Urinary bladder (tissue), 4 donors: Measurements from ENCODE around the gene SKAP1. TPM values are rescaled to one million over a fixed set of nuclear protein-coding genes. Genes with fewer than 3 reads are reported as not detected.

ENCODE experiments used
- DNase-seq: peaks from one replicate; pipeline ENCODE4 v3.0.0-alpha.2; 2015; ENCODE audit errors: extremely low spot score
- H3K27ac ChIP-seq: one replicate; pipeline ENCODE4 v1.5.1; 2013; ENCODE audit warnings: low read depth, mild to moderate bottlenecking, moderate library complexity
- H3K36me3 ChIP-seq: one replicate; pipeline ENCODE4 v1.6.1; 2013; ENCODE audit warnings: mild to moderate bottlenecking, moderate library complexity; ENCODE audit not compliant: insufficient read depth
- H3K4me1 ChIP-seq: one replicate; pipeline ENCODE4 v1.6.1; 2013; ENCODE audit warnings: mild to moderate bottlenecking, moderate library complexity; ENCODE audit not compliant: insufficient read depth
- H3K4me3 ChIP-seq: one replicate; pipeline ENCODE4 v1.5.1; 2013; ENCODE audit warnings: low read depth, low read length
- WGBS: extraction: QIAGEN DNeasy Blood & Tissue Kit; methylation state at CpG from one replicate; pipeline ENCODE4 v1.1.7; 2013; 5-methylcytosine and 5-hydroxymethylcytosine counted together
- polyA plus RNA-seq: library from polyadenylated mRNA; stranded (reverse); fragments of 200-250 nt; gene quantifications from one replicate; pipeline ENCODE4 v1.2.3, GENCODE V29; 2013
- total RNA-seq: library from RNA; depleted of rRNA; stranded (reverse); fragments of >200 nt; gene quantifications from one replicate; pipeline ENCODE4 v1.2.3, GENCODE V29; 2014
- donor health status: healthy with polysubstance abuse.
- donor health status: healthy.

SKAP1 gene
- total and polyA plus RNA-seq, 2 donors: 1.7 to 2.1 TPM

DNA sequence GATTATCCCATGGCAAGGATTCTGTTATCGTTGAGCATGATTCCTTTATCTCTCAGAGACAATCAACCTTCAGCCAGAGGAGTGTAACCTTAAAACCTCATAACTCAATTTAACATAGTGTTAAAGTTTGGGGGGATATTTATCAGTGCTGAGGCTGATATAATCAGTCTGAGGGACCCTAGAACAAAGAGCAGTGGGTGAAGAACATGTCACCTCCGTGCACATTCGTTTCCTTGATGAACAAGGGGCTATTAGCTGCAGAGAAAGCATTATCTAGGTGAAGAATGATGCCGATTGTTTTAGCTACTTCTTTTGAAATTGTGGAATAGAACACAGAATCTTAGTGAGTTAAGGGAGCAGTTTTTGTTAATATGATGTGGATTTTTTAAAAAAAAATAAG is 99.1 kb downstream of the SKAP1 start:
- 55% methylated on average over 4 of the region's 4 CpGs for WGBS
- DNase-seq: no peak
- Histone ChIP-seq H3K4me1 (no peaks in the 10 kb centered on the region), H3K36me3 (no peaks in the 10 kb centered on the region), H3K27ac (no peak overlapping the region), H3K4me3 (no peak overlapping the region)

GRCh38 chr17:48330421-48330820 is 99.6 kb downstream of the SKAP1 start:
- no peaks in the 10 kb centered on the region for H3K4me1 ChIP-seq
- no peaks in the 10 kb centered on the region for H3K36me3 ChIP-seq
- H3K27ac ChIP-seq: no peak overlapping the region
- H3K4me3 ChIP-seq: no peak overlapping the region
- DNase-seq: no peak
- WGBS: 48% methylated on average over 3 of the region's 3 CpGs

DNA sequence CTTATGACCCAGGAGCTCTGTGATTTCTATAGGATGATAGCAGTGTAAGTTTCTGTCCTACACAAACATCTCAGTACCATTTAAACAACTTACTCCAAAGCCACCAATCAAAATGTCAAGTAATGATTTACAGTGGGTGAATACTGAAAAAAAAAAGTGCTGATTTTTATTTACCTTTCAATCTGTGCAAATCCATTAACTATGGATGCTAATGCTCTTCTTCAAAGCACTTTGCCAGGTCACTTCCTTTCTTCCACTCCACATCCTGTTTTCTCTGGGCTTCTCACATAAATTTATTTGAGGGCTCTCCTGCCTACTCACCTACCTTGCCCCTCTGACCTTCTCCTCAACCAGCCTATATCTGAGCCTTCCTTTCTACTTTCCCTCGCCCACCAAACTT is 101.6 kb downstream of the SKAP1 start:
- no peak overlapping the region for H3K4me3 ChIP-seq
- H3K4me1 ChIP-seq: no peaks in the 10 kb centered on the region
- no peak overlapping the region for H3K27ac ChIP-seq
- DNase-seq: no peak
- 59% methylated on average over 1 of the region's 1 CpG for WGBS
- no peaks in the 10 kb centered on the region for H3K36me3 ChIP-seq

DNA sequence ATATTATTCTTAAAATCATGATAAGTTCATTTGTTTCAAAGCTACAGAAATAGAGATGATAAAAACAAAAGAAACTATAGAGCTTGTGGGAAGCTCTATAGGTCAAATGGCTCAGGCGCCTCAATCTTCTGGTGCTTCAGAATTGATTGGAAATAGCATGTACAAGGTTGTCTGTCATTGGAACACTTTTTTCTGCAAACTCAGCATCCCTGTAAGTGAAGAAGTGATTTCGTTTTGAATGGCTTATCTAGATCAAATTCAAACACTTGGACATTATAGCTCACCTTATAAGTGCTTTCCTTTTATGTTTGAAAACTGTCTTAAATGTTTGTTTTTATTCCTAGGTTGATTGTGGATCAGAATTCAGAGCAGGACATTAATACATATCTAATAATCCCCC is 103.7 kb downstream of the SKAP1 start:
- H3K4me3 ChIP-seq: no peak overlapping the region
- H3K4me1 ChIP-seq: no peaks in the 10 kb centered on the region
- no peak for DNase-seq
- H3K27ac ChIP-seq: no peak overlapping the region
- H3K36me3 ChIP-seq: no peaks in the 10 kb centered on the region
- 66% methylated on average over 2 of the region's 2 CpGs for WGBS

- DNase-seq: no peak
Measured at GRCh38 chr17:48322060-48322459, 108.0 kb downstream of the SKAP1 start.

DNA sequence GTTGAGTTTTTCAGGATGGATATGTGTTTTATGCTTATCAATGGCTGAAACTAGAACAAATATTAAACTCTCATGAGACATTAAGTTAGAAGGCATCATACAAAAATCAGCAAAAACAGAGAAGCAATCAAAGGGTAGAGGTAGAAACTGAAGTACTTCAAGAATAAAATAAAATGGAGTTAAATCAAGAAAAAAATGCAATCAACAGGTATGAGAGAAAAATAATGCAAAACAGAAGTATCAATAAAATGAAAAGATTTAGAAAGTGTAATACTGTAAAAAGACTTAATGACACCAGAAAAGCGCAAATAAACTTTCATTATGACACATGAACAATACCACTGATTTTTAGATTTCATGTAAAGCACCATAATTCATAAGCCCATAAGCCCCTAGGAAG is 112.3 kb downstream of the SKAP1 start:
- 99% methylated on average over 1 of the region's 1 CpG for WGBS
- Histone ChIP-seq H3K4me1 (no peaks in the 10 kb centered on the region), H3K4me3 (no peak overlapping the region), H3K27ac (no peak overlapping the region), H3K36me3 (no peaks in the 10 kb centered on the region)
- no peak for DNase-seq

More at GRCh38 chr17:48322060-48322459, 108.0 kb downstream of the SKAP1 start:
- H3K27ac ChIP-seq: no peak overlapping the region
- no peaks in the 10 kb centered on the region for H3K36me3 ChIP-seq
- H3K4me1 ChIP-seq: no peaks in the 10 kb centered on the region
- H3K4me3 ChIP-seq: no peak overlapping the region

DNA sequence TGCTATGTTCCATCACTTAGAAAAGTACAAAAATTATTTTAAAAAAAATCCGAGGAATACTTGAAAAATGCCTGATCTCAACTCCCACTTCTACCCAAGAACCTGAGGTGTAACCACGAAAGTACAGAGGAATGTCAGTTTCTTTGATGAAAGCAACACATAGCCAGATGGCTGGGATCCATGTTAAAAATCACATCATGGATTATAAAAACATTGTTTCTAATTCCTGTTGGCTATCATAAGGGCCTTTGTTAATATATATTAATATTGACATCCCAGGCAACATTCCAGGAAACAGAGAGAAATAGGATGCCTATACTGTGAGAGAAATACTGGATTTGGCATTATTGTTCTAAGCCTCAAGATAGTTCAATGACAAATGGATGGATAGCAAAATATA is 115.3 kb downstream of the SKAP1 start:
- 72% methylated on average over 2 of the region's 2 CpGs for WGBS
- DNase-seq: no peak
- no peak overlapping the region for H3K4me3 ChIP-seq
- H3K4me1 ChIP-seq: no peaks in the 10 kb centered on the region
- H3K36me3 ChIP-seq: no peaks in the 10 kb centered on the region
- H3K27ac ChIP-seq: no peak overlapping the region

DNA sequence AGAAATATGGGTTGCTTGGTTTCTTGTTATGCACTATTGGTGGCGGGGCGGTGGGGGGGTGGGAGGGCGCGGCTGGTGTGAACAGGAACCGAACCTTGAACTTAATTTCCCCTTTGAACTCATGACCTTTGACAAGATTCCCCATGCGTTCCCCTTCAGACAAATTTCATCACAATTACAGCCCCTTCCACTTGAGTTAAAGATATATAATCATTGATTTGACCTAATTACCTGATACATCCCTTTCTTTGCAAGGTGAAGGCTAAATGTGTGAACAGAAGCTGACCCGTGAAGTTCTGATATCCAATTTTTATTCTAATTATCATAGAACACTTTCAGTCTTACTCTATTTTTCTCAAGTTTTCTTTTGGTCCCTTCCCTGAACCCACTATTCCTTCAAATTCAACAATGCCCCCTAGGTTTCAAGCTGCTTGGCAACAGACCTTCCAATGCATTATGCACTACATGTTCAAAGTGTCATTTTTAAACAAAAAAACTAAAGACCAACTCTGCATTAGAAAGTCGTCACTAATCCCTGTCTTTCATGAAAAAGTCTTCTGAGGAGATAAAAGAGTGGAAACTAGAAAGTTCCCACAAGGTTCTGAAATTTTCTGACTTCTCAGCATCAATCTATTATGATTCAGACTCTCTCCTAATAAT is 116.8 kb downstream of the SKAP1 start:
- no peak for DNase-seq
- Histone ChIP-seq H3K36me3 (no peaks in the 10 kb centered on the region), H3K27ac (no peak overlapping the region), H3K4me3 (no peak overlapping the region), H3K4me1 (no peaks in the 10 kb centered on the region)
- WGBS: 75% methylated on average over 8 of the region's 8 CpGs

GRCh38 chr17:48311324-48311723 is 118.7 kb downstream of the SKAP1 start:
- Histone ChIP-seq H3K4me3 (no peak overlapping the region), H3K36me3 (no peaks in the 10 kb centered on the region), H3K27ac (no peak overlapping the region), H3K4me1 (no peaks in the 10 kb centered on the region)
- 79% methylated on average over 3 of the region's 3 CpGs for WGBS
- DNase-seq: no peak

- H3K4me1 ChIP-seq: no peaks in the 10 kb centered on the region
- no peak overlapping the region for H3K27ac ChIP-seq
- no peak overlapping the region for H3K4me3 ChIP-seq
- DNase-seq: no peak
- H3K36me3 ChIP-seq: no peaks in the 10 kb centered on the region
- 16% methylated on average over 16 of the region's 16 CpGs for WGBS
Measured at GRCh38 chr17:48310748-48311213, 119.2 kb downstream of the SKAP1 start.

GRCh38 chr17:48308581-48308980 is 121.4 kb downstream of the SKAP1 start:
- WGBS: 23% methylated on average over 1 of the region's 1 CpG
- no peaks in the 10 kb centered on the region for H3K36me3 ChIP-seq
- no peak overlapping the region for H3K4me3 ChIP-seq
- no peaks in the 10 kb centered on the region for H3K4me1 ChIP-seq
- no peak for DNase-seq
- H3K27ac ChIP-seq: no peak overlapping the region

- Histone ChIP-seq H3K36me3 (no peaks in the 10 kb centered on the region), H3K4me1 (no peaks in the 10 kb centered on the region), H3K4me3 (no peak overlapping the region), H3K27ac (no peak overlapping the region)
- DNase-seq: no peak
- 23% methylated on average over 4 of the region's 4 CpGs for WGBS
Measured at GRCh38 chr17:48307814-48308411, 122.1 kb downstream of the SKAP1 start.

GRCh38 chr17:48307255-48307654 is 122.8 kb downstream of the SKAP1 start:
- Histone ChIP-seq H3K4me1 (no peaks in the 10 kb centered on the region), H3K4me3 (no peak overlapping the region), H3K27ac (no peak overlapping the region), H3K36me3 (no peaks in the 10 kb centered on the region)
- no peak for DNase-seq
- WGBS: 63% methylated on average over 4 of the region's 4 CpGs

DNA sequence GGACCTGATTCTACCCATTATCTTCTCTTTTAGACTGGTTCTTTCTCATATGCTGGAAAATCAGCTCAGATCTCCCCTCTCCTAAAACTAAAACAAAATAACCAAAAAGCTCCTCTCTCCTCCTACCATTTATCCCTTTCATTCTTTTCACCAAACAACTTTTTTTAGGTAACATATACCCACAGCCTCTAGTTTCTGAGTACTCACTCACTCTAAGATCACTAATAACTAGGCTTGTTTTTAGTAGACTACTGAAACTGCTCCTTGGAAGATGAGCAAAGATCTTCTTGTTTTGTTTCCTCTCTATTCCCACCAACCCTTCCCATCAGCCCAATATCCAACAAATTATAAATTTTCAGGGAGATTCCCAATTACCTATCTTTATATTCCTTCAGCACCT is 129.0 kb downstream of the SKAP1 start:
- Histone ChIP-seq H3K27ac (no peak overlapping the region), H3K4me1 (no peaks in the 10 kb centered on the region), H3K36me3 (no peaks in the 10 kb centered on the region), H3K4me3 (no peak overlapping the region)
- DNase-seq: no peak
